Endothelial cell of umbilical vein (primary cell): Measurements from ENCODE around the gene PIP4K2C. TPM values are rescaled to one million over a fixed set of nuclear protein-coding genes. Genes with fewer than 3 reads are reported as not detected.

Experiments used
- BruUV-seq: library from RNA; stranded (reverse); fragments of 400-500 nt; replicated peaks from 2 replicates; lab custom pipeline; 2021; lab: Mats Ljungman, UMichigan
- CTCF ChIA-PET: fragments of 300-600, 350-600 bp; sonication (Branson Sonifier 250); formaldehyde crosslinking; loops from one replicate; lab custom pipeline; 2021; ENCODE audit warnings: antibody characterized with exemption, inconsistent platforms; lab: Charles Lee
- POLR2A ChIA-PET: fragments of 300-600, 350-600 bp; sonication (Branson Sonifier 250); formaldehyde crosslinking; loops from one replicate; lab custom pipeline; 2021; ENCODE audit warnings: antibody characterized with exemption, inconsistent platforms; lab: Charles Lee
- DNase-seq: peaks from one replicate; pipeline ENCODE4 v3.0.0-alpha.2; 2011; ENCODE audit warnings: low read depth, low spot score
- FAIRE-seq: peaks from 2 replicates; lab custom pipeline; 2011; peaks lifted over from hg19 to GRCh38; lab: Jason Lieb, UNC
- H2AFZ ChIP-seq: 2 replicates; pipeline ENCODE4 v1.6.0; 2012; ENCODE audit warnings: low read depth, low read length, control low read depth, inconsistent platforms
- H3K27ac ChIP-seq: 2 replicates; pipeline ENCODE4 v1.5.1; 2011; ENCODE audit warnings: low read depth, mild to moderate bottlenecking, control low read depth, low read length, moderate library complexity; ENCODE audit not compliant: insufficient read depth
- H3K27me3 ChIP-seq, 2 experiments: 2 replicates each; pipeline versions ENCODE4 v1.6.0 to v1.6.1; 2011; ENCODE audit warnings: low read length in 2 of 2, mixed read lengths in 1 of 2; ENCODE audit not compliant: control insufficient read depth in 2 of 2, insufficient read depth in 2 of 2
- H3K36me3 ChIP-seq, 2 experiments: 2 replicates in 1 of 2; 3 replicates in 1 of 2; pipeline ENCODE4 v1.5.1; 2011; ENCODE audit warnings: low read length in 2 of 2, mild to moderate bottlenecking in 1 of 2, moderate library complexity in 1 of 2; ENCODE audit not compliant: control insufficient read depth in 2 of 2, insufficient read depth in 2 of 2; ENCODE audit errors: extremely low read depth in 1 of 2
- H3K4me1 ChIP-seq: 3 replicates; pipeline ENCODE4 v1.5.1; 2011; ENCODE audit warnings: mild to moderate bottlenecking, low read length; ENCODE audit not compliant: control insufficient read depth, insufficient read depth; ENCODE audit errors: extremely low read depth
- H3K4me2 ChIP-seq: 2 replicates; pipeline ENCODE4 v1.6.1; 2011; ENCODE audit warnings: low read length, control low read depth, mixed read lengths; ENCODE audit not compliant: insufficient read depth
- H3K4me3 ChIP-seq, 3 experiments: fragments of 200-600 bp in 1 of 3; sonication (generic), shearing (Covaris generic) in 1 of 3; replicated peaks in 1 of 3; 2 replicates each; pipeline ENCODE4 v1.5.1; 2011 to 2016; ENCODE audit warnings: control low read depth in 3 of 3, low read length in 3 of 3, mild to moderate bottlenecking in 2 of 3, inconsistent platforms in 1 of 3, low read depth in 1 of 3, moderate library complexity in 1 of 3; ENCODE audit not compliant: insufficient read depth in 1 of 3
- H3K79me2 ChIP-seq: 2 replicates; pipeline ENCODE4 v1.6.0; 2012; ENCODE audit warnings: low read length, inconsistent platforms; ENCODE audit not compliant: control insufficient read depth, insufficient read depth
- H3K9ac ChIP-seq: replicated peaks from 2 replicates; pipeline ENCODE3; 2011; ENCODE audit warnings: low read length, control low read depth; ENCODE audit not compliant: insufficient read depth; ENCODE audit errors: extremely low read depth
- H3K9me1 ChIP-seq: replicated peaks from 3 replicates; pipeline ENCODE4 v1.6.0; 2011; ENCODE audit warnings: mild to moderate bottlenecking, low read length; ENCODE audit not compliant: control insufficient read depth, insufficient read depth; ENCODE audit errors: extremely low read depth
- H3K9me3 ChIP-seq: replicated peaks from 2 replicates; pipeline ENCODE4 v1.5.1; 2012; ENCODE audit warnings: low read length, inconsistent platforms; ENCODE audit not compliant: control insufficient read depth, insufficient read depth
- H4K20me1 ChIP-seq: replicated peaks from 2 replicates; pipeline ENCODE3; 2011; ENCODE audit warnings: mild to moderate bottlenecking, low read length; ENCODE audit not compliant: control insufficient read depth, insufficient read depth; ENCODE audit errors: extremely low read depth
- CTCF ChIP-seq, 2 donors: IDR thresholded peaks; 1 replicate in 1 of 2; 2 replicates in 1 of 2; pipeline ENCODE4 v1.5.1; 2011; ENCODE audit warnings: low read length in 2 of 2, mild to moderate bottlenecking in 2 of 2, moderate library complexity in 2 of 2, control low read depth in 1 of 2, inconsistent platforms in 1 of 2, low read depth in 1 of 2; ENCODE audit not compliant: insufficient read depth in 1 of 2; ENCODE audit errors: extremely low read depth in 1 of 2
- EZH2 ChIP-seq: IDR thresholded peaks from 2 replicates; pipeline ENCODE4 v1.6.1; 2012; ENCODE audit warnings: borderline replicate concordance, low read depth, mild to moderate bottlenecking, moderate library complexity, low read length, inconsistent platforms; ENCODE audit not compliant: severe bottlenecking
- FOS ChIP-seq: IDR thresholded peaks from 2 replicates; pipeline ENCODE4 v1.6.1; 2011; ENCODE audit warnings: mild to moderate bottlenecking, low read length, moderate library complexity, borderline replicate concordance; ENCODE audit not compliant: insufficient read depth
- GATA2 ChIP-seq: IDR thresholded peaks from 2 replicates; pipeline ENCODE4 v1.7.0; 2011; ENCODE audit warnings: low read depth, mild to moderate bottlenecking, moderate library complexity, mixed read lengths, low read length; ENCODE audit not compliant: insufficient read length, insufficient read depth
- JUN ChIP-seq: IDR thresholded peaks from 2 replicates; pipeline ENCODE4 v1.6.1; 2011; ENCODE audit warnings: borderline replicate concordance, low read depth; ENCODE audit not compliant: insufficient read length, insufficient read depth
- MAX ChIP-seq: IDR thresholded peaks from 2 replicates; pipeline ENCODE4 v1.6.1; 2011; ENCODE audit not compliant: insufficient read depth, insufficient read length
- MYC ChIP-seq: IDR thresholded peaks from one replicate; pipeline ENCODE4 v1.6.1; 2011; ENCODE audit warnings: mild to moderate bottlenecking, low read depth, low read length
- POLR2A ChIP-seq: IDR thresholded peaks from 2 replicates; pipeline ENCODE4 v1.6.1; 2012; ENCODE audit warnings: low read depth, mild to moderate bottlenecking, control low read depth, low read length
- POLR2AphosphoS5 ChIP-seq: IDR thresholded peaks from 2 replicates; pipeline ENCODE4 v1.6.1; 2012; ENCODE audit warnings: low read depth, mild to moderate bottlenecking, control low read depth, low read length, moderate library complexity; ENCODE audit not compliant: insufficient read depth
- dilution Hi-C: fragments of 300-500 bp; cut with MboI; formaldehyde crosslinking; loops from one replicate; pipeline ENCODE4 v1.15.0; 2019; ENCODE audit warnings: low sequenced_read_pairs; ENCODE audit not compliant: extremely low pct_ligation_motif_present
- intact Hi-C: fragments of 100-400 bp; cut with micrococcal nuclease; formaldehyde crosslinking; loops from one replicate; pipeline ENCODE4 v1.10.0; 2022
- polyA plus RNA-seq, 4 experiments: library from polyadenylated mRNA; depleted of rRNA in 3 of 4; stranded (reverse) in 3 of 4; unstranded in 1 of 4; fragments of >200 nt; gene quantifications; 2 replicates each; pipeline versions ENCODE4 v1.2.1 to v1.2.3, GENCODE V29; 2011 to 2012; ENCODE audit warnings: missing spikeins in 1 of 4
- total RNA-seq: library from RNA; stranded (reverse); gene quantifications from 2 replicates; pipeline ENCODE4 v1.2.3, GENCODE V29; 2021

The PIP4K2C gene
- total and polyA plus RNA-seq, 2 donors (not counting 3 experiments of a cell fraction or from before 2014, with no cell fraction given), result 10.5 to 11.5 TPM

- DNase-seq, result no peak
- no peak for TF ChIP-seq JUN
- TF ChIP-seq GATA2, result no peak
- no peak for TF ChIP-seq POLR2A
- TF ChIP-seq POLR2AphosphoS5, result no peak
- no peak for TF ChIP-seq EZH2
- TF ChIP-seq MAX, result no peak
- no peak for TF ChIP-seq CTCF (IDR thresholded peaks at IDR 0.05; ENCODE audit: extremely low read depth in 1 of 2, insufficient read depth in 1 of 2, low read depth in 1 of 2, low read length in 2 of 2)
- no peak for TF ChIP-seq MYC
- no peak for TF ChIP-seq FOS
- H3K4me1 ChIP-seq, result peaks cover 5% of the 10 kb centered on the region
- dilution Hi-C loops, result no loop called here
- no peak overlapping the region for H3K4me3 ChIP-seq
- FAIRE-seq, result no peak
- H3K27ac ChIP-seq, result no peak overlapping the region
- intact Hi-C loops, result no loop called here
- peaks cover 1 to 4% of the 10 kb centered on the region in 2 experiments for H3K27me3 ChIP-seq
- H3K9me3 ChIP-seq, result no peaks in the 10 kb centered on the region
- H3K9ac ChIP-seq, result no peak overlapping the region
- ChIA-PET POLR2A (no interaction called here), CTCF (interaction anchor here (0.5 to 3.3 kb wide), 6 partner anchors 10 to 344 kb away, joined by 3 to 63 read pairs (median 4); partner anchors contain the start of genes B4GALNT1 and OS9)
- H3K36me3 ChIP-seq, result no peaks in the 10 kb centered on the region
- H3K9me1 ChIP-seq, result no peaks in the 10 kb centered on the region
- no peaks in the 10 kb centered on the region for H3K79me2 ChIP-seq
- H4K20me1 ChIP-seq, result no peaks in the 10 kb centered on the region
- no TSS peak for BruUV-seq
- H3K4me2 ChIP-seq, result no peak overlapping the region
- no peak overlapping the region for H2AFZ ChIP-seq
Observed at GRCh38 chr12:57593187-57593586, 2.2 kb downstream of the PIP4K2C start.
